Measurements from ENCODE around the gene TNRC6B. TPM values are rescaled to one million over a fixed set of nuclear protein-coding genes. Genes with fewer than 3 reads are reported as not detected.

The TNRC6B gene
- total RNA-seq, 2 experiments from 2014 or later = 37.0 to 63.7 TPM

DNA sequence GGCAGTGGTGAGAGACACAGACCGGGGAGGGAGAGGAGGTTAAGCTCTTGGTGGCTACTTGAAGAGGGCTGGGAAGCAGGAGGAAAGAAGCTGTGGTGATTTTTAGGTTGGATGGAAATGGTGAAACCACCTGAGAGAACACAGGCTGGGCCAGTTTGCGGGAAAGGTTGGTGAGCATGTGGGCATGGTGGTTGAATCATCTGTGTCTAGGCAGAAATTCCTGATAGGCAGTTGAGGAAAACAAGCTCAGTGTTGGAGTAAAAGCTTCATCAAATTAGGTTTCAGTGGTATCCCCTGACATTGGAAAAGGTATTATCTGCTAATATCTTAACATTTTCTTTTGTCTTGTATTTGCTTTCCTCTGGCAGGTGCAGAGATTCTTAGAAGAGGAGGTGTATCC, 188.3 kb downstream of the TNRC6B start:
- Histone ChIP-seq H3K36me3 (ENCODE audit: insufficient read depth, low read length) (peaks cover 85% of the 10 kb centered on the region), H3K79me2 (ENCODE audit: insufficient read depth, low read depth, low read length) (peaks cover 2% of the 10 kb centered on the region), H3K27ac (ENCODE audit: low read depth, low read length, poor library complexity, severe bottlenecking) (no peak overlapping the region), H4K20me1 (ENCODE audit: insufficient read depth, low read length) (0 out of 2 replicates have a peak, but pooled peaks cover 6% of the 10 kb centered on the region), H3K9me2 (ENCODE audit: insufficient read depth, low read length) (no peaks in the 10 kb centered on the region), H2AFZ (ENCODE audit: low read length) (no peak overlapping the region), H3K4me2 (ENCODE audit: low read length) (no peak overlapping the region), H3K4me1 (ENCODE audit: insufficient read depth, low read length, poor library complexity, severe bottlenecking) (no peaks in the 10 kb centered on the region), H3K4me3 (ENCODE audit: low read depth, low read length, poor library complexity, severe bottlenecking) (no peak overlapping the region), H3K9me3 (ENCODE audit: low read length) (no peaks in the 10 kb centered on the region)
- BruUV-seq (replicated peaks) = no TSS peak
- no peak for DNase-seq (ENCODE audit: low spot score)
- POLR2A ChIA-PET = interaction anchor here (0.8 to 1.3 kb wide), 2 partner anchors 13 to 188 kb away, joined by 3 to 4 read pairs; partner anchors contain the start of gene TNRC6B
- no peak for TF ChIP-seq EZH2phosphoT487 (IDR thresholded peaks at IDR 0.05; ENCODE audit: borderline replicate concordance, low read depth, low read length)
- no peak for TF ChIP-seq CTCF (conservative IDR thresholded peaks at IDR 0.05; ENCODE audit: low read length)
- intact Hi-C loops (cut with micrococcal nuclease; ENCODE audit: unreplicated experiment) = no loop called here
- CTCF ChIA-PET (ENCODE audit: unreplicated experiment) = no interaction called here

- Histone ChIP-seq H2AFZ (ENCODE audit: low read length) (no peak overlapping the region), H3K36me3 (ENCODE audit: insufficient read depth, low read length) (peaks cover 74% of the 10 kb centered on the region), H4K20me1 (ENCODE audit: insufficient read depth, low read length) (no peaks in the 10 kb centered on the region), H3K4me2 (ENCODE audit: low read length) (no peak overlapping the region), H3K79me2 (ENCODE audit: insufficient read depth, low read depth, low read length) (peaks cover 14% of the 10 kb centered on the region), H3K9me2 (ENCODE audit: insufficient read depth, low read length) (no peaks in the 10 kb centered on the region), H3K27ac (ENCODE audit: low read depth, low read length, poor library complexity, severe bottlenecking) (no peak overlapping the region), H3K9me3 (ENCODE audit: low read length) (no peaks in the 10 kb centered on the region), H3K4me3 (ENCODE audit: low read depth, low read length, poor library complexity, severe bottlenecking) (no peak overlapping the region), H3K4me1 (ENCODE audit: insufficient read depth, low read length, poor library complexity, severe bottlenecking) (peaks cover 9% of the 10 kb centered on the region)
- POLR2A ChIA-PET = no interaction called here
- no TSS peak for BruUV-seq (replicated peaks)
- intact Hi-C loops (cut with micrococcal nuclease; ENCODE audit: unreplicated experiment) = no loop called here
- no peak for DNase-seq (ENCODE audit: low spot score)
- CTCF ChIA-PET (ENCODE audit: unreplicated experiment) = no interaction called here
- TF ChIP-seq CTCF (conservative IDR thresholded peaks at IDR 0.05; ENCODE audit: low read length) (no peak), EZH2phosphoT487 (IDR thresholded peaks at IDR 0.05; ENCODE audit: borderline replicate concordance, low read depth, low read length) (no peak)
These were observed 189.6 kb downstream of the TNRC6B start for GRCh38 chr22:40367342-40367741.

GRCh38 chr22:40368016-40368415, 190.3 kb downstream of the TNRC6B start:
- Histone ChIP-seq H3K79me2 (ENCODE audit: insufficient read depth, low read depth, low read length) (peaks cover 20% of the 10 kb centered on the region), H3K9me3 (ENCODE audit: low read length) (no peaks in the 10 kb centered on the region), H3K4me3 (ENCODE audit: low read depth, low read length, poor library complexity, severe bottlenecking) (no peak overlapping the region), H2AFZ (ENCODE audit: low read length) (no peak overlapping the region), H3K4me2 (ENCODE audit: low read length) (no peak overlapping the region), H4K20me1 (ENCODE audit: insufficient read depth, low read length) (no peaks in the 10 kb centered on the region), H3K36me3 (ENCODE audit: insufficient read depth, low read length) (peaks cover 74% of the 10 kb centered on the region), H3K4me1 (ENCODE audit: insufficient read depth, low read length, poor library complexity, severe bottlenecking) (peaks cover 15% of the 10 kb centered on the region), H3K27ac (ENCODE audit: low read depth, low read length, poor library complexity, severe bottlenecking) (no peak overlapping the region), H3K9me2 (ENCODE audit: insufficient read depth, low read length) (no peaks in the 10 kb centered on the region)
- intact Hi-C loops (cut with micrococcal nuclease; ENCODE audit: unreplicated experiment) = no loop called here
- ChIA-PET POLR2A (interaction anchor here (0.6 kb wide), 1 partner anchor 1202 kb away, joined by 4 read pairs; no protein-coding TSS in a partner anchor), CTCF (ENCODE audit: unreplicated experiment) (no interaction called here)
- TF ChIP-seq EZH2phosphoT487 (IDR thresholded peaks at IDR 0.05; ENCODE audit: borderline replicate concordance, low read depth, low read length) (no peak), CTCF (conservative IDR thresholded peaks at IDR 0.05; ENCODE audit: low read length) (no peak)
- BruUV-seq (replicated peaks) = no TSS peak
- no peak for DNase-seq (ENCODE audit: low spot score)

All from OCI-LY7 (cell line).